PC-3 (cell line): ENCODE data around the gene RGS8. TPM values are rescaled to one million over a fixed set of nuclear protein-coding genes. Genes with fewer than 3 reads are reported as not detected.

Experiments
- ATAC-seq: fragments of 200-7000 bp; cut with Tn5 transposase; 2 replicates; pipeline ENCODE4 v1.9.1; 2020; ENCODE audit warnings: mild to moderate bottlenecking, moderate library complexity
- BruUV-seq: library from RNA; stranded (reverse); fragments of 400-500 nt; replicated peaks from 2 replicates; lab custom pipeline; 2021; lab: Mats Ljungman, UMichigan
- CTCF ChIA-PET: fragments of 300-600 bp; sonication (Branson Sonifier 250); formaldehyde crosslinking; loops from one replicate; lab custom pipeline; 2022; ENCODE audit warnings: antibody characterized with exemption; lab: Charles Lee
- POLR2A ChIA-PET: fragments of 300-600 bp; sonication (Branson Sonifier 250); formaldehyde crosslinking; loops from one replicate; lab custom pipeline; 2022; ENCODE audit warnings: antibody characterized with exemption; ENCODE audit not compliant: unreplicated experiment; lab: Charles Lee
- DNase-seq: peaks from one replicate; pipeline ENCODE4 v3.0.0-alpha.2; 2015
- H2AFZ ChIP-seq: fragments of 300-600 bp; sonication (generic); 2 replicates; pipeline ENCODE4 v1.6.0; 2016; ENCODE audit warnings: antibody characterized with exemption, low read length
- H3F3A ChIP-seq: fragments of 300-600 bp; sonication (generic); one replicate; pipeline ENCODE4 v1.6.0; 2017; ENCODE audit warnings: antibody characterized with exemption, low read length, control low read depth, mild to moderate bottlenecking; ENCODE audit not compliant: unreplicated experiment
- H3K27ac ChIP-seq: fragments of 300-600 bp; sonication (generic); 2 replicates; pipeline ENCODE4 v1.5.1; 2016; ENCODE audit warnings: mild to moderate bottlenecking, low read length
- H3K27me3 ChIP-seq: fragments of 300-600 bp; sonication (generic); 2 replicates; pipeline ENCODE4 v1.6.1; 2016; ENCODE audit warnings: low read length, mixed read lengths
- H3K36me3 ChIP-seq: fragments of 300-600 bp; sonication (generic); 2 replicates; pipeline ENCODE4 v1.6.1; 2016; ENCODE audit warnings: low read depth, mixed run types, low read length, mixed read lengths
- H3K4me1 ChIP-seq: fragments of 300-600 bp; sonication (generic); 2 replicates; pipeline ENCODE4 v1.5.1; 2016; ENCODE audit warnings: low read length; ENCODE audit not compliant: insufficient read depth
- H3K4me2 ChIP-seq: fragments of 300-600 bp; sonication (generic); 2 replicates; pipeline ENCODE4 v1.6.0; 2016; ENCODE audit warnings: low read length
- H3K4me3 ChIP-seq: fragments of 300-600 bp; sonication (generic); 2 replicates; pipeline ENCODE4 v1.5.1; 2016; ENCODE audit warnings: mild to moderate bottlenecking, low read length, mixed read lengths
- H3K79me2 ChIP-seq: fragments of 300-600 bp; sonication (generic); 2 replicates; pipeline ENCODE4 v1.6.1; 2017; ENCODE audit warnings: low read length, mixed read lengths
- H3K9ac ChIP-seq: fragments of 300-600 bp; sonication (generic); 2 replicates; pipeline ENCODE4 v1.6.0; 2016; ENCODE audit warnings: mild to moderate bottlenecking, low read length
- H3K9me2 ChIP-seq: fragments of 300-600 bp; sonication (generic); replicated peaks from 2 replicates; pipeline ENCODE4 v1.6.1; 2016; ENCODE audit warnings: mixed run types, low read length, mixed read lengths
- H3K9me3 ChIP-seq: fragments of 300-600 bp; sonication (generic); 2 replicates; pipeline ENCODE4 v1.6.1; 2016; ENCODE audit warnings: low read length, mixed read lengths
- H4K20me1 ChIP-seq: fragments of 300-600 bp; sonication (generic); 2 replicates; pipeline ENCODE4 v1.6.1; 2016; ENCODE audit warnings: low read length, mixed read lengths
- CTCF ChIP-seq: fragments of 300-600 bp; sonication (generic); conservative IDR thresholded peaks from 2 replicates; pipeline ENCODE4 v1.5.1; 2017; ENCODE audit warnings: antibody characterized with exemption, low read depth, mild to moderate bottlenecking, low read length
- EZH2 ChIP-seq: fragments of 300-600 bp; sonication (generic); IDR thresholded peaks from one replicate; pipeline ENCODE4 v1.6.1; 2017; ENCODE audit warnings: antibody characterized with exemption, mild to moderate bottlenecking, low read length; ENCODE audit not compliant: unreplicated experiment
- EZH2phosphoT487 ChIP-seq: fragments of 300-600 bp; sonication (generic); IDR thresholded peaks from 2 replicates; pipeline ENCODE4 v1.6.1; 2018; ENCODE audit warnings: mild to moderate bottlenecking, antibody characterized with exemption, low read length, borderline replicate concordance
- intact Hi-C: fragments of 100-400 bp; cut with micrococcal nuclease; formaldehyde crosslinking; loops from 2 replicates; pipeline ENCODE4 v1.9.0; 2023
- total RNA-seq: library from RNA; depleted of rRNA; stranded (reverse); fragments of >200 nt; gene quantifications from 2 replicates; pipeline ENCODE4 v1.2.3, GENCODE V29; 2014; rRNA removed

RGS8 gene
- total RNA-seq, 1 experiment from 2014 or later, result not detected

GRCh38 chr1:182639330-182639729 is 45.1 kb downstream of the RGS8 start:
- Histone ChIP-seq H3K9ac (no peak overlapping the region), H2AFZ (no peak overlapping the region), H3K27ac (no peak overlapping the region), H3K9me2 (no peaks in the 10 kb centered on the region), H3K79me2 (no peaks in the 10 kb centered on the region), H3K4me2 (no peak overlapping the region), H3K4me3 (no peak overlapping the region), H3K36me3 (no peaks in the 10 kb centered on the region), H3K4me1 (no peaks in the 10 kb centered on the region), H4K20me1 (no peaks in the 10 kb centered on the region), H3K9me3 (no peaks in the 10 kb centered on the region), H3F3A (no peaks in the 10 kb centered on the region), H3K27me3 (no peaks in the 10 kb centered on the region)
- no peak for ATAC-seq
- DNase-seq, result no peak
- BruUV-seq, result no TSS peak
- TF ChIP-seq EZH2, result no peak
- intact Hi-C loops, result no loop called here
- ChIA-PET POLR2A (interaction anchor here (0.6 kb wide), 1 partner anchor 1659 kb away, joined by 5 read pairs; no protein-coding TSS in a partner anchor), CTCF (no interaction called here)

DNA sequence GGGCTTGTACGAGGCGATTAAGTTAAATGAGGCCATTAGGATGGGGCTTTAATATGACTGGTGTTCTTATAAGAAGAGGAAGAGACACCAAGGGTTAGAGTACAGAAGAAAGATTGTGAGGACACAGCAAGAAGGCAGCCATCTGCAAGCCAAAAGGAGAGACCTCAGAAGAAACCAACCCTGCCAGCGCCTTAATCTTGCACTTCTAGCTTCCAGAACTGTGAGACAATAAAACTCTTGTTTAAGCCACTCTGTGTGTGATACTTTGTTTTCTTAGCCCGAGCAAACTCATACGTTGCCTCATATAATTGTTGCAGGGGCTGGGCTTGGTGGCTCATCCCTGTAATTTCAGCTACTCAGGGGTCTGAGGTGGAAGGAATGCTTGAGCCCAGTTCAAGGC is 46.6 kb downstream of the RGS8 start:
- intact Hi-C loops, result no loop called here
- Histone ChIP-seq H3K79me2 (no peaks in the 10 kb centered on the region), H3K9me2 (no peaks in the 10 kb centered on the region), H3K9me3 (no peaks in the 10 kb centered on the region), H3K4me3 (no peak overlapping the region), H3K27ac (no peak overlapping the region), H3K36me3 (no peaks in the 10 kb centered on the region), H3K4me1 (no peaks in the 10 kb centered on the region), H2AFZ (no peak overlapping the region), H3F3A (no peaks in the 10 kb centered on the region), H3K27me3 (no peaks in the 10 kb centered on the region), H4K20me1 (no peaks in the 10 kb centered on the region), H3K9ac (no peak overlapping the region), H3K4me2 (no peak overlapping the region)
- DNase-seq (no peak), ATAC-seq (no peak)
- TF ChIP-seq EZH2, result no peak
- TF ChIP-seq CTCF, result no peak
- no peak for TF ChIP-seq EZH2phosphoT487
- no TSS peak for BruUV-seq
- POLR2A ChIA-PET, result no interaction called here
- CTCF ChIA-PET, result no interaction called here

DNA sequence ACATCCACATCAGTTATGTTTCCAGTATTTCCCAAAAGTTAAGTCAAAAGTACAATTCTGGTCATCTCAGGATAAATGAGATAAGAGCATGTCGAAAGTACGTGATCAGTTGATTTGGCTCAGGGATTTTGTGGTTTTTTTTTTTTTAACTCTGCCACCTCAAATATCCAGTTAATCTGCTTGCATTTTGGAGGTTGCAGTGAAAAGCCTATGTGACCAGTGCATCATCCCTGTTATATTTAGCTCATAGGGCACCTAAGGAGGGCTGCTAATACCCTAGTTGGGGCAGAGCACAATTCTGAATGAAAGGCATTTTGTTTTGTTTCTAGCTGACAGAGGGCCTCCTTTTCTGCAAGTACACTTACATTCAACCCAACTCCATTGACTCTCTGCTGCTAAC is 48.5 kb downstream of the RGS8 start:
- TF ChIP-seq CTCF (no peak), EZH2phosphoT487 (no peak), EZH2 (no peak)

More for the DNA sequence above, 48.5 kb downstream of the RGS8 start:
- Histone ChIP-seq H3K79me2 (no peaks in the 10 kb centered on the region), H2AFZ (no peak overlapping the region), H3K9me3 (no peaks in the 10 kb centered on the region), H3K9ac (no peak overlapping the region), H3K4me3 (no peak overlapping the region), H3K4me2 (no peak overlapping the region), H4K20me1 (no peaks in the 10 kb centered on the region), H3K27me3 (no peaks in the 10 kb centered on the region), H3K27ac (no peak overlapping the region), H3K36me3 (no peaks in the 10 kb centered on the region), H3K9me2 (no peaks in the 10 kb centered on the region), H3F3A (no peaks in the 10 kb centered on the region), H3K4me1 (no peaks in the 10 kb centered on the region)
- ChIA-PET CTCF (no interaction called here), POLR2A (no interaction called here)
- no TSS peak for BruUV-seq
- intact Hi-C loops, result no loop called here
- DNase-seq (no peak), ATAC-seq (no peak)

Other genes starting within 250 kb of the RGS8 start
- not detected in 2 replicates for gene RGSL1, start 234.4 kb downstream of the RGS8 start, total RNA-seq
- 1.3 and 2.1 TPM in 2 replicates for gene RNASEL, start 95.3 kb downstream of the RGS8 start, total RNA-seq
- 0.40 and 1.5 TPM in 2 replicates for gene RGS16, start 80.2 kb downstream of the RGS8 start, total RNA-seq
- gene NPL, start 105.2 kb upstream of the RGS8 start, total RNA-seq, result not detected in 2 replicates
- gene DHX9, start 154.8 kb upstream of the RGS8 start, total RNA-seq, result 191 and 195 TPM in 2 replicates